Osteocyte (in vitro differentiated cells): Measurements from ENCODE around the gene TOPAZ1. TPM values are rescaled to one million over a fixed set of nuclear protein-coding genes. Genes with fewer than 3 reads are reported as not detected.

Experiments
- DNase-seq: peaks from one replicate; pipeline ENCODE4 v3.0.0; 2021; ENCODE audit warnings: mixed read lengths; ENCODE audit not compliant: unreplicated experiment; ENCODE audit errors: extremely low spot score
- H3K27ac Mint-ChIP-seq: one replicate; pipeline ENCODE4 v1.8.0; 2021; ENCODE audit warnings: mild to moderate bottlenecking, mixed read lengths; ENCODE audit not compliant: unreplicated experiment
- H3K27me3 Mint-ChIP-seq: one replicate; pipeline ENCODE4 v1.8.0; 2021; ENCODE audit warnings: mixed read lengths; ENCODE audit not compliant: unreplicated experiment
- H3K36me3 Mint-ChIP-seq: one replicate; pipeline ENCODE4 v1.8.0; 2021; ENCODE audit warnings: mixed read lengths; ENCODE audit not compliant: unreplicated experiment
- H3K4me1 Mint-ChIP-seq: one replicate; pipeline ENCODE4 v1.8.0; 2021; ENCODE audit warnings: mixed read lengths; ENCODE audit not compliant: unreplicated experiment
- H3K4me3 Mint-ChIP-seq: one replicate; pipeline ENCODE4 v1.8.0; 2021; ENCODE audit warnings: mild to moderate bottlenecking, moderate library complexity, mixed read lengths; ENCODE audit not compliant: unreplicated experiment
- H3K9me3 Mint-ChIP-seq: one replicate; pipeline ENCODE4 v1.8.0; 2021; ENCODE audit warnings: mixed read lengths; ENCODE audit not compliant: unreplicated experiment
- total RNA-seq: library from RNA; stranded (reverse); gene quantifications from 2 replicates; pipeline ENCODE4 v1.2.1, GENCODE V29; 2021
- TF ChIP-seq, protein P1 (sequence below): fragments of 200-600 bp; sonication (generic); IDR thresholded peaks from 2 replicates; pipeline ENCODE4 v1.5.0; 2021; ENCODE audit warnings: antibody characterized with exemption, mild to moderate bottlenecking, moderate library complexity

Gene TOPAZ1
- total RNA-seq, 1 donor from 2014 or later, result not detected

DNA sequence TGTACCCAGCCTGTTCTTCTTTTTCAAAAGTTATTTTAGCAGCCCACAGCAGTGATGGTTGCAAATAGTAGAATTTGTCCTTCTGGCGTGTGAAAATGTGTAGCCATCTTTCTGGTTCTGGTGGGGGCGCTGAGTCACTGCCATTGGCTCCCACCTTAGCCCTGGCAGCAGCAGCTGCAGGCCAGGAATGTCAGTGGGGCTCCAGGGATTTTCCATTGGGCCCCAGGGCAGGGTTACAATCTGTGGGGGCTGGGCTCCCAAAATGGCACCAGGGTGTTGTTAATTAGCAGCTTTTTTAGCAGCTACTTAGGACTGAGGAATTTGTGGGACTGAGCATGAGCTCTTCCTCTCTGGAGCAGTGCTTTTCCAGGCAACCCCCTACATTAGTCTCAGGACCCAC lies 38.9 kb downstream of the TOPAZ1 start:
- Mint-ChIP-seq H3K9me3 (no peaks in the 10 kb centered on the region), H3K36me3 (no peaks in the 10 kb centered on the region)
- TF ChIP-seq, protein P1, sequence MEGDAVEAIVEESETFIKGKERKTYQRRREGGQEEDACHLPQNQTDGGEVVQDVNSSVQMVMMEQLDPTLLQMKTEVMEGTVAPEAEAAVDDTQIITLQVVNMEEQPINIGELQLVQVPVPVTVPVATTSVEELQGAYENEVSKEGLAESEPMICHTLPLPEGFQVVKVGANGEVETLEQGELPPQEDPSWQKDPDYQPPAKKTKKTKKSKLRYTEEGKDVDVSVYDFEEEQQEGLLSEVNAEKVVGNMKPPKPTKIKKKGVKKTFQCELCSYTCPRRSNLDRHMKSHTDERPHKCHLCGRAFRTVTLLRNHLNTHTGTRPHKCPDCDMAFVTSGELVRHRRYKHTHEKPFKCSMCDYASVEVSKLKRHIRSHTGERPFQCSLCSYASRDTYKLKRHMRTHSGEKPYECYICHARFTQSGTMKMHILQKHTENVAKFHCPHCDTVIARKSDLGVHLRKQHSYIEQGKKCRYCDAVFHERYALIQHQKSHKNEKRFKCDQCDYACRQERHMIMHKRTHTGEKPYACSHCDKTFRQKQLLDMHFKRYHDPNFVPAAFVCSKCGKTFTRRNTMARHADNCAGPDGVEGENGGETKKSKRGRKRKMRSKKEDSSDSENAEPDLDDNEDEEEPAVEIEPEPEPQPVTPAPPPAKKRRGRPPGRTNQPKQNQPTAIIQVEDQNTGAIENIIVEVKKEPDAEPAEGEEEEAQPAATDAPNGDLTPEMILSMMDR, result no peak

DNA sequence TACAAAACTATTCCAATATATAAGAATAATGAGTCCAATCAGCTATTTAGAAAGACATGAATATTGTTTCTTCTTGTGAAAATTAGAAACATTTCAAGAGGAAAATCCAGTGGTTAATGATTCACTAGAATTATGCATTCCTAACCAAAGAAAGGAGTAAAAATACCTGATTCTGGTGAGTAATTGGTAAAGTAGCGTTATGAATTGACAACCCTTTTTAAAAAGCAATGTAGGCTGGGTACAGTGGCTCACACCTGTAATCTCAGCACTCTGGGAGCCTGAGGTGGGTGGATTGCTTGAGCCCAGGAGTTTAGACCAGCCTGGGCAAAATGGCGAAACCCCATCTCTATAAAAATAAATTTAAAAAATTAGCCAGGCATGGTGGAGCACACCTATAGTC lies 43.3 kb downstream of the TOPAZ1 start:
- no peak overlapping the region for H3K4me3 Mint-ChIP-seq
- TF ChIP-seq, protein P1, result no peak
- no peaks in the 10 kb centered on the region for H3K4me1 Mint-ChIP-seq
- no peak overlapping the region for H3K27ac Mint-ChIP-seq
- no peaks in the 10 kb centered on the region for H3K9me3 Mint-ChIP-seq
- no peak for DNase-seq
- H3K27me3 Mint-ChIP-seq, result peaks cover 46% of the 10 kb centered on the region
- H3K36me3 Mint-ChIP-seq, result no peaks in the 10 kb centered on the region

More for the DNA sequence above, 38.9 kb downstream of the TOPAZ1 start:
- no peaks in the 10 kb centered on the region for H3K4me1 Mint-ChIP-seq
- peaks cover 56% of the 10 kb centered on the region for H3K27me3 Mint-ChIP-seq
- no peak overlapping the region for H3K4me3 Mint-ChIP-seq
- no peak for DNase-seq
- no peak overlapping the region for H3K27ac Mint-ChIP-seq

DNA sequence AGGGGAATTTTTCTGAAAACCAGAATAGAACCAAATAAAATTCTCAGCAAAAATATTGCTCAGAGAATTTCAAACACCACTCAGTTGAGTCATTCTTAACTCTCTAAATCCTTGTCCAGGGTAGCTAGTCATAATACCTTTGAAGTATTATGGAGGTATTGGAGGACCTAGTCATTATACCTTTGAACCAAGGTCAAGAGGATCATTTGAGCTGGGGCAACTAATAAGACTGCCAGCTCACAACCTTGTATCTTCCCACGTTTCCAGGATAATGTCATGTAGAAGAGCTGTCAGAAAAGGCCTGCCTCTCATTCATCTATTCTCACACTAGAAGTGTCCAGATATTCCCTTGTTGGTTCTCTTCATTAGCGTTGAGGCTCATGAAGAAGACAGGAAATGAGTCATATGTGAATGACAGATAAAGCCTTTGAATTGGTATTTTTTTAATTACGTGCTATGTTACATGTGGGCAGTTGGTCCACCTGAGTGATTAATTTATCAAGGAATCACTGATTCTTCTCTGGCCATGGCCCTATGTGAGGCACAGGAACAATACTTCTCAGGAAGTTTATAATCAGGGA lies 48.3 kb downstream of the TOPAZ1 start:
- H3K36me3 Mint-ChIP-seq, result no peaks in the 10 kb centered on the region
- no peaks in the 10 kb centered on the region for H3K9me3 Mint-ChIP-seq
- TF ChIP-seq, protein P1, result no peak
- no peak overlapping the region for H3K27ac Mint-ChIP-seq
- no peak overlapping the region for H3K4me3 Mint-ChIP-seq
- H3K4me1 Mint-ChIP-seq, result no peaks in the 10 kb centered on the region
- peaks cover 40% of the 10 kb centered on the region for H3K27me3 Mint-ChIP-seq
- DNase-seq, result no peak

DNA sequence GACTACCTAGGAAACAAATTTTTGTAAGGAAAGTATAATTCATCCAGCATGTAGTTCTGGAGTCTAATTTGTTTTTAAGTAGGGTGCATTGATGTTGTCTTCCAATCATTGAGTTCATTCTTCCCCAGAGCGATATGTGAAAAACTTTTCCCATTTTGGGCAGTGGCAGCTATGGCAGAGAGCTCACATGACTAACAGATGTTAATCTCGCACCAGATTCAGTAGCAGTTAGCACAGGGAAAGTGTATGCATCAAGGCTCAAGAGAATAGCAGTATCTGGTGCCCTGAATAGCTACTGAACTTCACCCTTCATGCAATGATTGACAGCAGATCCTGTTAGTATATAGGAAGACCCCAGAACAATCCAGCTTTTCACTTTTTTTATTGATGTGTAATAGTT lies 50.6 kb downstream of the TOPAZ1 start:
- Mint-ChIP-seq H3K36me3 (no peaks in the 10 kb centered on the region), H3K27me3 (peaks cover 58% of the 10 kb centered on the region), H3K27ac (no peak overlapping the region), H3K4me3 (no peak overlapping the region), H3K9me3 (no peaks in the 10 kb centered on the region), H3K4me1 (no peaks in the 10 kb centered on the region)
- TF ChIP-seq, protein P1, result no peak
- DNase-seq, result no peak

DNA sequence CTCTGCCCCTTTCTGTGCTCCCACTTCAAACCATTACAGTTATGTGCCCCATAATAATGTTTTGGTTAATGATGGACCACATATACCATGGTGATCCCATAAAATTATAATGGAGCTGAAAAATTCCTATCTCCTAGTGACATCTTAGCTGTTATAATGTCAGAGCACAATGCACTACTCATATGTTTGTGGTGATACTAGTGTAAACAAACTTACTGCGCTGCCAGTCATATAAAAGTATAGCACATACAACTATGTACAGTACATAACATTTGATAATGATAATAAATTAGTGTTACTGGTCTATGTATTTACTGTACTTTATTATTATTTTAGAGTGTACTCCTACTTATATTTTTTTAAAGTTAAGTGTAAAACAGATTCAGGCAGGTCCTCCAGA lies 51.3 kb downstream of the TOPAZ1 start:
- TF ChIP-seq, protein P1, result no peak
- Mint-ChIP-seq H3K27me3 (peaks cover 61% of the 10 kb centered on the region), H3K4me1 (no peaks in the 10 kb centered on the region), H3K9me3 (no peaks in the 10 kb centered on the region), H3K4me3 (no peak overlapping the region), H3K36me3 (no peaks in the 10 kb centered on the region), H3K27ac (no peak overlapping the region)
- DNase-seq, result no peak
